Transverse colon (tissue), 3 donors: ENCODE data around the gene ENG.

ENCODE experiments used
- CTCF ChIP-seq, 5 experiments: fragments of 200-600 bp in 3 of 5; fragments of 450-650 bp in 2 of 5; sonication (generic) in 3 of 5; IDR thresholded peaks; 1 replicate in 2 of 5; 2 replicates in 3 of 5; pipeline ENCODE4 v1.5.1; 2016 to 2017; ENCODE audit warnings: antibody characterized with exemption in 5 of 5, inconsistent platforms in 3 of 5, mild to moderate bottlenecking in 2 of 5, moderate library complexity in 1 of 5
- EP300 ChIP-seq: sonication (generic); formaldehyde crosslinking; IDR thresholded peaks from one replicate; pipeline ENCODE4 v1.6.1; 2017; ENCODE audit warnings: antibody characterized with exemption, low read depth

GRCh38 chr9:127833555-127833954 is 20.9 kb downstream of the ENG start:
- TF ChIP-seq CTCF (IDR thresholded peaks at IDR 0.05) (no peak), EP300 (no peak)
